Neural progenitor cell (in vitro differentiated cells): ENCODE data around the gene ATP5F1E. TPM values are rescaled to one million over a fixed set of nuclear protein-coding genes. Genes with fewer than 3 reads are reported as not detected.

Experiments used
- DNase-seq: peaks from one replicate; pipeline ENCODE4 v3.0.0-alpha.2; 2016; ENCODE audit warnings: low spot score
- H2AFZ ChIP-seq: fragments of 200-600 bp; sonication (generic); replicated peaks from 2 replicates; pipeline ENCODE4 v1.6.1; 2016; ENCODE audit warnings: antibody characterized with exemption
- H3F3A ChIP-seq: fragments of 200-600 bp; sonication (generic); 2 replicates; pipeline ENCODE4 v1.6.1; 2016; ENCODE audit warnings: antibody characterized with exemption, low read depth
- H3K27ac ChIP-seq: fragments of 200-600 bp; sonication (generic); 2 replicates; pipeline ENCODE4 v1.5.1; 2016; ENCODE audit warnings: mild to moderate bottlenecking
- H3K27me3 ChIP-seq: fragments of 200-600 bp; sonication (generic); 2 replicates; pipeline ENCODE4 v1.6.1; 2016; ENCODE audit warnings: mild to moderate bottlenecking, moderate library complexity
- H3K36me3 ChIP-seq: fragments of 200-600 bp; sonication (generic); 2 replicates; pipeline ENCODE4 v1.5.1; 2016
- H3K4me1 ChIP-seq: fragments of 200-600 bp; sonication (generic); 2 replicates; pipeline ENCODE4 v1.6.1; 2016; ENCODE audit warnings: mixed run types
- H3K4me2 ChIP-seq: fragments of 200-600 bp; sonication (generic); 2 replicates; pipeline ENCODE4 v1.6.1; 2016
- H3K4me3 ChIP-seq: fragments of 200-600 bp; sonication (generic); 2 replicates; pipeline ENCODE4 v1.5.1; 2016
- H3K79me2 ChIP-seq: fragments of 200-600 bp; sonication (generic); 2 replicates; pipeline ENCODE4 v1.6.1; 2016; ENCODE audit warnings: low read depth
- H3K9ac ChIP-seq: fragments of 200-600 bp; sonication (generic); 2 replicates; pipeline ENCODE4 v1.6.1; 2016
- H3K9me3 ChIP-seq: fragments of 200-600 bp; sonication (generic); 2 replicates; pipeline ENCODE4 v1.5.1; 2016; ENCODE audit warnings: low read depth
- H4K20me1 ChIP-seq: fragments of 200-600 bp; sonication (generic); 2 replicates; pipeline ENCODE4 v1.6.1; 2016; ENCODE audit warnings: low read depth
- H3K27ac Mint-ChIP-seq: 3 replicates; pipeline ENCODE4 v1.8.0; 2021; ENCODE audit warnings: mixed read lengths
- H3K27me3 Mint-ChIP-seq: 2 replicates; pipeline ENCODE4 v1.8.0; 2022; ENCODE audit warnings: low read depth, mild to moderate bottlenecking, inconsistent platforms, moderate library complexity, mixed read lengths; ENCODE audit not compliant: insufficient read depth
- H3K36me3 Mint-ChIP-seq: 3 replicates; pipeline ENCODE4 v1.8.0; 2021; ENCODE audit warnings: mixed read lengths
- H3K4me1 Mint-ChIP-seq: 3 replicates; pipeline ENCODE4 v1.8.0; 2021; ENCODE audit warnings: mixed read lengths
- H3K4me3 Mint-ChIP-seq: 3 replicates; pipeline ENCODE4 v1.8.0; 2021; ENCODE audit warnings: mild to moderate bottlenecking, moderate library complexity, mixed read lengths
- H3K9me3 Mint-ChIP-seq: 3 replicates; pipeline ENCODE4 v1.8.0; 2020; ENCODE audit warnings: mixed read lengths
- CTCF ChIP-seq: fragments of 200-600 bp; sonication (generic); IDR thresholded peaks from 2 replicates; pipeline ENCODE4 v1.5.1; 2017; ENCODE audit warnings: antibody characterized with exemption, mild to moderate bottlenecking
- EZH2 ChIP-seq: fragments of 200-600 bp; sonication (generic); IDR thresholded peaks from 2 replicates; pipeline ENCODE4 v1.6.1; 2017; ENCODE audit warnings: antibody characterized with exemption, mild to moderate bottlenecking, moderate library complexity
- EZH2phosphoT487 ChIP-seq: fragments of 200-600 bp; sonication (generic); IDR thresholded peaks from 2 replicates; pipeline ENCODE4 v1.6.1; 2017; ENCODE audit warnings: antibody characterized with exemption
- total RNA-seq: library from RNA; depleted of rRNA; stranded (reverse); fragments of >200 nt; gene quantifications from 2 replicates; pipeline ENCODE4 v1.2.3, GENCODE V29; 2015; ENCODE audit warnings: low replicate concordance

The ATP5F1E gene
- total RNA-seq, 1 donor from 2014 or later, result 29.7 TPM

- Histone ChIP-seq H3K27ac (no peak overlapping the region), H2AFZ (no peak overlapping the region), H3K27me3 (peaks cover 23% of the 10 kb centered on the region), H3K4me2 (no peak overlapping the region), H3K9me3 (no peaks in the 10 kb centered on the region), H3K9ac (no peak overlapping the region), H3K4me3 (no peak overlapping the region), H3K36me3 (no peaks in the 10 kb centered on the region), H3K4me1 (no peaks in the 10 kb centered on the region), H3F3A (no peaks in the 10 kb centered on the region), H3K79me2 (no peaks in the 10 kb centered on the region), H4K20me1 (no peaks in the 10 kb centered on the region)
- no peaks in the 10 kb centered on the region for H3K4me1 Mint-ChIP-seq
- TF ChIP-seq EZH2, result no peak
- no peak for TF ChIP-seq CTCF
- no peak for TF ChIP-seq EZH2phosphoT487
- no peaks in the 10 kb centered on the region for H3K27me3 Mint-ChIP-seq
- no peaks in the 10 kb centered on the region for H3K9me3 Mint-ChIP-seq
- no peak overlapping the region for H3K27ac Mint-ChIP-seq
- DNase-seq, result no peak
- no peaks in the 10 kb centered on the region for H3K36me3 Mint-ChIP-seq
- no peak overlapping the region for H3K4me3 Mint-ChIP-seq
Observed at GRCh38 chr20:59050437-59050836, 18.3 kb upstream of the ATP5F1E start.

GRCh38 chr20:59048681-59049030 is 16.5 kb upstream of the ATP5F1E start:
- H3K9me3 ChIP-seq, result no peaks in the 10 kb centered on the region
- H2AFZ ChIP-seq, result no peak overlapping the region
- no peaks in the 10 kb centered on the region for H3F3A ChIP-seq
- Mint-ChIP-seq H3K27me3 (no peaks in the 10 kb centered on the region), H3K27ac (no peak overlapping the region), H3K4me3 (no peak overlapping the region), H3K4me1 (peaks cover under 1% of the 10 kb centered on the region), H3K9me3 (no peaks in the 10 kb centered on the region), H3K36me3 (no peaks in the 10 kb centered on the region)
- H3K4me1 ChIP-seq, result no peaks in the 10 kb centered on the region
- H3K9ac ChIP-seq, result no peak overlapping the region
- no peak overlapping the region for H3K27ac ChIP-seq
- H4K20me1 ChIP-seq, result no peaks in the 10 kb centered on the region
- no peak for TF ChIP-seq EZH2phosphoT487
- no peaks in the 10 kb centered on the region for H3K36me3 ChIP-seq
- H3K4me3 ChIP-seq, result no peak overlapping the region
- DNase-seq, result no peak
- H3K79me2 ChIP-seq, result no peaks in the 10 kb centered on the region
- no peak overlapping the region for H3K4me2 ChIP-seq
- peaks cover 23% of the 10 kb centered on the region for H3K27me3 ChIP-seq

- no peak overlapping the region for H2AFZ ChIP-seq
- no peak for DNase-seq
- Mint-ChIP-seq H3K27ac (no peak overlapping the region), H3K27me3 (peaks cover under 1% of the 10 kb centered on the region), H3K4me3 (no peak overlapping the region), H3K4me1 (peaks cover 6% of the 10 kb centered on the region), H3K9me3 (no peaks in the 10 kb centered on the region), H3K36me3 (no peaks in the 10 kb centered on the region)
- no peaks in the 10 kb centered on the region for H3K9me3 ChIP-seq
- no peaks in the 10 kb centered on the region for H3F3A ChIP-seq
- no peaks in the 10 kb centered on the region for H3K79me2 ChIP-seq
- H3K4me1 ChIP-seq, result peaks cover 1% of the 10 kb centered on the region
- no peaks in the 10 kb centered on the region for H4K20me1 ChIP-seq
- TF ChIP-seq EZH2phosphoT487, result no peak
- TF ChIP-seq EZH2, result no peak
- no peak for TF ChIP-seq CTCF
- H3K4me2 ChIP-seq, result no peak overlapping the region
- no peak overlapping the region for H3K27ac ChIP-seq
- no peak overlapping the region for H3K4me3 ChIP-seq
- H3K27me3 ChIP-seq, result peaks cover 23% of the 10 kb centered on the region
- H3K36me3 ChIP-seq, result no peaks in the 10 kb centered on the region
- no peak overlapping the region for H3K9ac ChIP-seq
Observed at GRCh38 chr20:59047938-59048680, 16.0 kb upstream of the ATP5F1E start.

GRCh38 chr20:59046862-59047261 is 14.7 kb upstream of the ATP5F1E start:
- Histone ChIP-seq H3K9me3 (no peaks in the 10 kb centered on the region), H3K27me3 (peaks cover 17% of the 10 kb centered on the region), H2AFZ (no peak overlapping the region), H3K36me3 (no peaks in the 10 kb centered on the region), H3K9ac (no peak overlapping the region), H4K20me1 (no peaks in the 10 kb centered on the region), H3K4me1 (peaks cover 4% of the 10 kb centered on the region), H3K4me2 (no peak overlapping the region), H3F3A (no peaks in the 10 kb centered on the region), H3K4me3 (no peak overlapping the region), H3K79me2 (peaks cover 7% of the 10 kb centered on the region), H3K27ac (no peak overlapping the region)
- Mint-ChIP-seq H3K4me3 (no peak overlapping the region), H3K27ac (no peak overlapping the region), H3K27me3 (peaks cover 3% of the 10 kb centered on the region), H3K4me1 (peaks cover 7% of the 10 kb centered on the region), H3K36me3 (no peaks in the 10 kb centered on the region), H3K9me3 (no peaks in the 10 kb centered on the region)
- no peak for DNase-seq
- TF ChIP-seq EZH2 (no peak), EZH2phosphoT487 (no peak), CTCF (no peak)
